Glomerular visceral epithelial cell (primary cell): ENCODE measurements around the gene LENEP.
"Not testable (repeated sequence)": the region's sequence is repeated elsewhere in the genome, so short reads cannot be mapped to it uniquely, and the experiment has no call there.

Experiments used
- DNase-seq: peaks from one replicate; pipeline ENCODE4 v3.0.0-alpha.2; 2016; ENCODE audit errors: extremely low spot score

LENEP gene

DNA sequence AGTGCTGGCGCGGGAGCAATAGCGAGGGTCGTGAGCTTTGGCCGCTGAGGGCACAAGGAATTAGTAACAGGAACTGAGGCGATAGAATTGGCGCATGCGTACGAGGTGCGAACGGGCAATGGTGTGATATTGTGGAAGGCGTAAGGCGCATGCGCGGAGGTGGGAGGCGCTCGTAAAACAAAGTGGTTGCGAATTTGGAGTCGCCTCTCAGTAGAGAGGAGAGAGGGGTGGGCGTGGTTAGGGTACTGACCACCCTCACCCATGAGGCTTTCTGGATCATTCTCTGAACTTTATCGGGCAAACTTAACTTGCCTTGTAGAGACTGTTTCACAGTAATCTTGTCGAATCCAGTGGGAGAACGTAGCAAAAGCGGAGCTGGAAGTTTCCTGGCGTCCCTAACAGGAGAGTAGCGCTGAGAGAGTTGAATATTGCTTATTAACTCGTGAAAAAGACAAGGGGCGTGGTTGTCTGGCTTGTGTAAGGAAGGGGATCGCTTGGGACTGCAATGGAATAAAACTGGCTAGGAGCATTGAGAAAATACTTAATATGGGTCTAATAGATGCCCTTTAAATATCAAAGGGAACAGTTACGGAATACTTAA, 18.5 kb upstream of the LENEP start:
- peak; percentile 97 for DNase-seq

GRCh38 chr1:154975409-154976059, 17.9 kb upstream of the LENEP start:
- DNase-seq, result peak; percentile 58

- not testable (repeated sequence) for DNase-seq
These were observed 15.6 kb upstream of the LENEP start for GRCh38 chr1:154977762-154978161.

GRCh38 chr1:154978360-154978759, 15.0 kb upstream of the LENEP start:
- DNase-seq, result no peak

- no peak for DNase-seq
These were observed 11.0 kb upstream of the LENEP start for GRCh38 chr1:154982341-154982740.

GRCh38 chr1:154982897-154983648, 10.3 kb upstream of the LENEP start, which contains the start of gene FLAD1:
TSS of gene FLAD1 (plus strand) at chr1:154983344. CDS start at chr1:154983695, 351 bp downstream.
- DNase-seq, result peak; percentile 99

DNA sequence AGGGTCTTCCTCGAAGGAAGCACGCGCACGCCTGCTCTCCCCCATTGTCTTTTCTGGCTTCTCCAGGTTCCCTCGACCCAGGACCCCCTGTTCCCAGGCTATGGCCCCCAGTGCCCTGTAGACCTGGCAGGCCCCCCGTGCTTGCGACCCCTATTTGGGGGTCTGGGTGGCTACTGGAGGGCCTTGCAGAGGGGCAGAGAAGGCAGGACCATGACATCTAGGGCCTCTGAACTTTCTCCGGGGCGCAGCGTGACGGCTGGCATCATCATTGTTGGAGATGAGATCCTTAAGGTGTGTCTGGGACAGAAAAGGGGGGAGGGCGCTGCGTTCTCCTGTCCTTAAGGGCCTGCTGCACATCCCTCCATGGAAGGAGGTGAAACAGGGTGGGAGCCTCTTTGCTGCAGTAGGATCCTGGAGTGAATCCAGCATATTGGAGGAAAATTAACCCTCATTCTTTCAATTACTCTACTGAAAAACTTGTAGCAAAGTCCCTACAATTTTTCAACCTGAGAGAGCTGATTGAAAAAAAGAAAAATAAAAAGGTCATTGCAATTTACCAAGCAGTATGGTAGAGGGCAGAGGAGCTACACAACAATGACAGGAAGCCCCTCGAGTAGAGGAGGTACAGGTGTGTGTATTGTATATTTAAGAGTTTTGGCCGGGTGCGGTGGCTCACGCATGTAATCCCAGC, 9.5 kb upstream of the LENEP start:
- DNase-seq, result no peak

DNA sequence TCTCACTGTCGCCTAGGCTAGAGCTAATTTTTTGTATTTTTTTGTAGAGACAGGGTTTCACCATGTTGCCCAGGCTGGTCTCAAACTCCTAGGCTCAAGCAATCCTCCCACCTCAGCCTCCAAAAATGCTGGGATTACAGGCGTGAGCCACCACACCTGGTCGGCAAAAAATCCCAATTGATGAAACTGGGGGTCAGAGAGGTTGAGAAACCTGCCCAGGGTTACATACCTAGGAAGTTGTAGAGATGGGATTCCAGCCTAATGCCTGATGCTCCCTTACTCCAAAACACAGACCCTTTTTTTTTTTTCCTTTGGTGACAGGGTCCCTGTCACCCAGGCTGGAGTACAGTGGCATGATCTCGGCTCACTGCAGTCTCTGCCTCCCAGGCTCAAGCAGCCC, 6.7 kb upstream of the LENEP start:
- DNase-seq, result not testable (repeated sequence)

GRCh38 chr1:154987326-154987725, 6.1 kb upstream of the LENEP start:
- DNase-seq, result no peak

DNA sequence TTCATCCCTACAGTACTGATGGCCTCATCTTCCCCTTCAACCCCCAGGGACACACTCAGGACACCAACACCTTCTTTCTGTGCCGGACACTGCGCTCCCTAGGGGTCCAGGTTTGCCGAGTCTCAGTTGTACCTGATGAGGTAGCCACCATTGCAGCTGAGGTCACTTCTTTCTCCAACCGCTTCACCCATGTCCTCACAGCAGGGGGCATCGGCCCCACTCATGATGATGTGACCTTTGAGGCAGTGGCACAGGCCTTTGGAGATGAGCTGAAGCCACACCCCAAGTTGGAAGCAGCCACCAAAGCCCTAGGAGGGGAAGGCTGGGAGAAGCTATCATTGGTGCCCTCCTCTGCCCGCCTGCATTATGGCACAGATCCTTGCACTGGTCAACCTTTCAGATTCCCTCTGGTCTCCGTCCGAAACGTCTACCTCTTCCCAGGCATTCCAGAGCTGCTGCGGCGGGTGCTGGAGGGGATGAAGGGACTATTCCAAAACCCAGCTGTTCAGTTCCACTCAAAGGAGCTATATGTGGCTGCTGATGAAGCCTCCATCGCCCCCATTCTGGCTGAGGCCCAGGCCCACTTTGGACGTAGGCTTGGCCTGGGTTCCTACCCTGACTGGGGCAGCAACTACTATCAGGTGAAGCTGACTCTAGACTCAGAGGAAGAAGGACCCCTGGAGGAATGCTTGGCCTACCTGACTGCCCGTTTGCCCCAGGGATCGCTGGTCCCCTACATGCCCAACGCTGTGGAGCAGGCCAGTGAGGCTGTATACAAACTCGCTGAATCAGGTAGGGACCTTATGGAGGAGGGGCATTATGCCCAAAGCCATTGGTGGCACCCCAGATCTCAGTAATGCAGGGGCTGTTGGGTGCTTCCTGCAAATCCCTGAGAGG, 5.1 kb upstream of the LENEP start:
- no peak for DNase-seq

DNA sequence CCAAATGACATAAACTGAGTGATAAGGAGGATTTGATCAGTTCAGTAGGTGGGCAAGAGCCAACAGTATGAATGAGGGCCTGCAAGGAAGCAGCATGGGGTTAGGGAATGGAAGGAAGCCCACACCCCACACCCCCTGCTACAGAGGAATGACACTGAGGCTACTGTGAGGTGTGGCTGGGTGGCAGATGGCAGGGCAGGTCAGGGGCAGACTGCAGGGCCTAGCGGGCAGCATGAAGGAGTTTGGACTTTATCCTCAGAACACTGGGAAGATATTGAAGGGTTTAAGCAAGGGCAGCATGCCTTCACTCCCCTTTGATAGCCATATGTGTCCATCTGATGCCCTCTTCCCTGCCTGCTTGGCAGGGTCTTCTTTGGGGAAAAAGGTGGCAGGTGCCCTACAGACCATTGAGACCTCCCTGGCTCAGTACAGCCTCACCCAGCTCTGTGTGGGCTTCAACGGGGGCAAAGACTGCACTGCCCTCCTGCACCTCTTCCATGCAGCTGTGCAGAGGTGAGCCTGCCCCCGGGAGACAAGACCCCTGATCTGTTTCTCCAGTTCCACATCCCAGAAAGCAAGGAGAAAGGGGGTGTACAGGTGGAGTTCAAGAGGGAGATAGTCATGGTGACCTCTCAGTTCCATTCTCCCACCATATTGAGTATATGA, 4.1 kb upstream of the LENEP start:
- DNase-seq, result no peak

GRCh38 chr1:154990276-154990675, 3.1 kb upstream of the LENEP start:
- no peak for DNase-seq

DNA sequence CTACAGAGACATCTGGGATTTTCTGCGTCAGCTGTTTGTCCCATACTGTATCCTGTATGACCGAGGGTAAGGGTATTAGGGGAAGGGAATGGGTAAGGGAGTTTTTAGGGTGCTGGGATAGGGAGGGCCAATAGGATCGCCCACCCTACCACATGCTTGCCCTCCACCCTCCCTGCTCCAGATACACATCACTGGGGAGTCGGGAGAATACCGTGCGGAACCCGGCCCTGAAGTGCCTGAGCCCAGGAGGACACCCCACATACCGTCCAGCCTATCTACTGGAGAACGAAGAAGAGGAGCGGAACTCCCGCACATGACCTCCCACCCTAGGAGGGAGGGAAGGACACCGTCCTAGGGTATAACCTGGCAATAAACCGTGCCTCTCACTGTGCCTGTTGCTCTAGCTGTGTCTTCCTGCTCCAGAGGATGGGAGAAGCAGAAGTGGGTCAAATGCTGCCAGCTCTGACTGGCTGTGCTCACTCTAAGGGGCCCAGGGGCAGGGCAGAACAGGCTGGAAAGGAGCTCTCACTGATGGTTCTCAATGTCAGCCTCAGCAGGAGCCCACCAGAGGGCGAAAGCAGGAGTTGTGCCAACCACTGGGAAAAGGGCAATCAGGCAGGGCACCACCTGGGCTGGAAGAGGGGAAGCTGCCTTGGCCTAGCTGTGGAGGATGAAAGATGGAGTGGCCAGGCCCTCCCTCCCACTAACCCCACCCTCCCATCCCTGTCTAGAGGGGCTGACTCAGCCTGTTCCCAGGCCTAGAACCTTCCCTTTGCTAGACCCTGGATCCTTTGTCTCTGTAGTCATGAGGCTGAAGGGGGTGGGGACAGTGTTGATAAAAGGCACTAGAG, 440 bp upstream of the LENEP start:
- DNase-seq, result peak; percentile 63

DNA sequence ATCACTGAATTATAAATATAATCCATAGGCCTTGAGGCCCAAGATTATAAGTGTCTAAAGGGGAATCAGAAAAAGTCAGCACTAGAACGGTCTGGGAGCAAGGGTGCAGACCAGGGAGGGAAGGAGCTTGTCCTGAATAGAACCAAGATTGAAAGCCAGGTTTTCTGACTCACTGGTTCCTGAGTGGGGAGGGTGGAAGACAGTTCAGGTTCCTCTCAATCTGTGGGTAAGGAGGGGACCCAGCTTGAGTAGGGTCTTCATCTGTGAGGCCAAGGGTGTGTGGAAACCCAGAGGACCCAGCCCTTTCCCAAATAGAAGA, 842 bp downstream of the LENEP start:
- DNase-seq, result no peak

GRCh38 chr1:154994591-154994990, 1.2 kb downstream of the LENEP start:
- no peak for DNase-seq

DNA sequence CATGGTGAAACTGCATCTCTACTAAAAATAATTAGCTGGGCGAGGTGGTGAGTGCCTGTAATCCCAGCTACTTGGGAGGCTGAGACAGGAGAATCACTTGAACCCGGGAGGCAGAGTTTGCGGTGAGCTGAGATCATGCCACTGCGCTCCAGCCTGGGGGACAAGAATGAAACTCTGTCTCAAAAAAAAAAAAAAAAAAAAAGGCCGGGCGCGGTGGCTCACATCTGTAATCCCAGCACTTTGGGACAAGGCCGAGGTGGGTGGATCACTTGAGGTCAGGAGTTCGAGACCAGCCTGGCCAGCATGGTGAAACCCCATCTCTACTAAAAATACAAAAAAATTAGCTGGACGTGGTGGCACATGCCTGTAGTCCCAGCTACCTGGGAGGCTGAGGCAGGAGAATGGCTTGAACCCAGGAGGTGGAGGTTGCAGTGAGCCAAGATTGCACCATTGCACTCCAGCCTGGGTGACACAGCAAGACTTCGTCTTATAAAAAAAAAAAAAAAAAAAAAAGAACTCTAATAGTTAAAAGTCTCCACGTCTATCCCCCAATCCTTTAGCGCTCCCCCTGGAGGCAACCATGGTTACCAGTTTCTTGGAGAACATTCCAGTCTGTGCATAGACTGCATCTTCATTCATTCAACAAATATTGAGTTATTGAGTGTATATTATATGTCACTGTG, 2.1 kb downstream of the LENEP start:
- DNase-seq, result peak; percentile 72

- no peak for DNase-seq
These were observed 3.7 kb downstream of the LENEP start for GRCh38 chr1:154996966-154997701.

DNA sequence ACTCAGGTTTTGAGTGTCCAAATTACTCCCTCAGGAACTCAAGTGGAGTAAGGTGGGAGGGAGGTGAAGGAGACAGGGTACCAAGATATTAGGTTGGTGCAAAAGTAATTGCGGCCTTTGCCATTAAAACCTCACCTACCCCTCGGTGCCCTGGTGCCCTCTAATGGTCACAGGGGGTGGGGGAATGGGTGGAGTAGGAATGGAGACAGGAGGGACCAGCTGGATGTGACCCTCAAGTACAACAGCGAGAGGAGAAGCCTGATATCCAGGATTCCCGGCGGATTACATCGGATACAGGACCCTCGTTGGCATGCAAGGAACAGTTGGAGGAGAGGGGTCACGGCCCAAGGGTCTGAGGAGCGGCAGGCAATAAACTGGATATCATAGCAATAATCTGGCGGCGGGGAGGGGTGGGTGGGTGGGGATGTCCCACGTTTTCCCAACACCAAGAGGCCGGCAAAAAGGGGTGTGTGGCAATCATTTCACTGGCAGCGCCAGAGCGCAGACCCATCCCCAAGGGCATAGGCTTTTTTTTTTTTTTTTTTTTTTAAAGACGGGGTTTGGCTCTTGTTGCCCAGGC, 4.9 kb downstream of the LENEP start:
- DNase-seq, result no peak
